Stimulated activated naive CD8-positive, alpha-beta T cell treated with anti-CD3 and anti-CD28 coated beads, Interleukin-15, Interleukin-2, amounts not matched to agents 100 ng/mL and 50 ng/mL, for 24 hours (primary cell): Measurements from ENCODE around the gene ATP5ME.
"Not testable (repeated sequence)": the region's sequence is repeated elsewhere in the genome, so short reads cannot be mapped to it uniquely, and the experiment has no call there.

Experiments
- H3K27ac Mint-ChIP-seq: one replicate; pipeline ENCODE4 v1.8.0; 2021; ENCODE audit warnings: mild to moderate bottlenecking, mixed read lengths
- H3K27me3 Mint-ChIP-seq: one replicate; pipeline ENCODE4 v1.8.0; 2021; ENCODE audit warnings: mixed read lengths
- H3K36me3 Mint-ChIP-seq: one replicate; pipeline ENCODE4 v1.8.0; 2021; ENCODE audit warnings: low read depth, mixed read lengths
- H3K4me1 Mint-ChIP-seq: one replicate; pipeline ENCODE4 v1.8.0; 2021; ENCODE audit warnings: low read depth, mixed read lengths
- H3K4me3 Mint-ChIP-seq: one replicate; pipeline ENCODE4 v1.8.0; 2021; ENCODE audit warnings: mild to moderate bottlenecking, mixed read lengths
- H3K9me3 Mint-ChIP-seq: one replicate; pipeline ENCODE4 v1.8.0; 2021; ENCODE audit warnings: mixed read lengths

Gene ATP5ME

GRCh38 chr4:669806-670559 is 4.1 kb downstream of the ATP5ME start:
- not testable (repeated sequence) for H3K4me3 Mint-ChIP-seq, H3K27me3 Mint-ChIP-seq, H3K9me3 Mint-ChIP-seq, H3K27ac Mint-ChIP-seq
- peaks cover 27% of the 10 kb centered on the region for H3K36me3 Mint-ChIP-seq
- peaks cover 12% of the 10 kb centered on the region for H3K4me1 Mint-ChIP-seq

GRCh38 chr4:668219-668618 is 5.9 kb downstream of the ATP5ME start:
- Mint-ChIP-seq H3K36me3 (peaks cover 24% of the 10 kb centered on the region), H3K4me1 (peaks cover 17% of the 10 kb centered on the region)
- H3K9me3 Mint-ChIP-seq, H3K27me3 Mint-ChIP-seq, H3K27ac Mint-ChIP-seq, H3K4me3 Mint-ChIP-seq: not testable (repeated sequence)

GRCh38 chr4:667545-667925 is 6.5 kb downstream of the ATP5ME start:
- Mint-ChIP-seq H3K4me1 (peaks cover 12% of the 10 kb centered on the region), H3K4me3 (no peak overlapping the region), H3K36me3 (peaks cover 20% of the 10 kb centered on the region), H3K27me3 (no peaks in the 10 kb centered on the region), H3K9me3 (no peaks in the 10 kb centered on the region), H3K27ac (no peak overlapping the region)

- no peak overlapping the region for H3K4me3 Mint-ChIP-seq
- H3K36me3 Mint-ChIP-seq, result peaks cover 16% of the 10 kb centered on the region
- H3K9me3 Mint-ChIP-seq, result no peaks in the 10 kb centered on the region
- peaks cover 12% of the 10 kb centered on the region for H3K4me1 Mint-ChIP-seq
- H3K27ac Mint-ChIP-seq, result no peak overlapping the region
- H3K27me3 Mint-ChIP-seq, result no peaks in the 10 kb centered on the region
Measured at GRCh38 chr4:666822-667544, 7.1 kb downstream of the ATP5ME start.

GRCh38 chr4:666436-666810 is 7.7 kb downstream of the ATP5ME start:
- H3K4me1 Mint-ChIP-seq, result peaks cover 12% of the 10 kb centered on the region
- no peak overlapping the region for H3K27ac Mint-ChIP-seq
- no peaks in the 10 kb centered on the region for H3K27me3 Mint-ChIP-seq
- no peak overlapping the region for H3K4me3 Mint-ChIP-seq
- H3K9me3 Mint-ChIP-seq, result no peaks in the 10 kb centered on the region
- peaks cover 10% of the 10 kb centered on the region for H3K36me3 Mint-ChIP-seq

GRCh38 chr4:665751-666435 is 8.2 kb downstream of the ATP5ME start:
- H3K4me1 Mint-ChIP-seq, result peaks cover 12% of the 10 kb centered on the region
- H3K27ac Mint-ChIP-seq, result peak overlapping the region; percentile 31
- peaks cover 6% of the 10 kb centered on the region for H3K36me3 Mint-ChIP-seq
- H3K4me3 Mint-ChIP-seq, result no peak overlapping the region
- no peaks in the 10 kb centered on the region for H3K9me3 Mint-ChIP-seq
- no peaks in the 10 kb centered on the region for H3K27me3 Mint-ChIP-seq

GRCh38 chr4:665381-665750 is 8.7 kb downstream of the ATP5ME start:
- Mint-ChIP-seq H3K4me1 (peaks cover 12% of the 10 kb centered on the region), H3K9me3 (no peaks in the 10 kb centered on the region), H3K4me3 (no peak overlapping the region), H3K27me3 (no peaks in the 10 kb centered on the region), H3K27ac (peak overlapping the region; percentile 31), H3K36me3 (peaks cover under 1% of the 10 kb centered on the region)

- Mint-ChIP-seq H3K9me3 (no peaks in the 10 kb centered on the region), H3K4me3 (peak overlapping the region; percentile 81), H3K27me3 (no peaks in the 10 kb centered on the region), H3K4me1 (peaks cover 12% of the 10 kb centered on the region), H3K27ac (peak overlapping the region; percentile 76), H3K36me3 (no peaks in the 10 kb centered on the region)
Measured at GRCh38 chr4:664713-665231, 9.3 kb downstream of the ATP5ME start.

GRCh38 chr4:663438-664428 is 10.3 kb downstream of the ATP5ME start:
- H3K36me3 Mint-ChIP-seq, result no peaks in the 10 kb centered on the region
- H3K4me1 Mint-ChIP-seq, result peaks cover 12% of the 10 kb centered on the region
- no peaks in the 10 kb centered on the region for H3K27me3 Mint-ChIP-seq
- H3K27ac Mint-ChIP-seq, result peak overlapping the region; percentile 76
- H3K9me3 Mint-ChIP-seq, result no peaks in the 10 kb centered on the region
- H3K4me3 Mint-ChIP-seq, result peak overlapping the region; percentile 82

GRCh38 chr4:663046-663437 is 11.0 kb downstream of the ATP5ME start:
- no peaks in the 10 kb centered on the region for H3K9me3 Mint-ChIP-seq
- H3K4me3 Mint-ChIP-seq, result peak overlapping the region; percentile 82
- peaks cover 12% of the 10 kb centered on the region for H3K4me1 Mint-ChIP-seq
- H3K27me3 Mint-ChIP-seq, result no peaks in the 10 kb centered on the region
- no peaks in the 10 kb centered on the region for H3K36me3 Mint-ChIP-seq
- peak overlapping the region; percentile 76 for H3K27ac Mint-ChIP-seq

GRCh38 chr4:661881-662761 is 12.0 kb downstream of the ATP5ME start:
- Mint-ChIP-seq H3K9me3 (no peaks in the 10 kb centered on the region), H3K4me3 (peak overlapping the region; percentile 35), H3K27ac (no peak overlapping the region), H3K27me3 (no peaks in the 10 kb centered on the region), H3K36me3 (no peaks in the 10 kb centered on the region), H3K4me1 (peaks cover 12% of the 10 kb centered on the region)

GRCh38 chr4:661231-661630 is 12.8 kb downstream of the ATP5ME start:
- no peak overlapping the region for H3K27ac Mint-ChIP-seq
- H3K9me3 Mint-ChIP-seq, result no peaks in the 10 kb centered on the region
- no peak overlapping the region for H3K4me3 Mint-ChIP-seq
- H3K36me3 Mint-ChIP-seq, result no peaks in the 10 kb centered on the region
- H3K4me1 Mint-ChIP-seq, result peaks cover 12% of the 10 kb centered on the region
- H3K27me3 Mint-ChIP-seq, result no peaks in the 10 kb centered on the region

GRCh38 chr4:660401-660800 is 13.7 kb downstream of the ATP5ME start:
- no peak overlapping the region for H3K27ac Mint-ChIP-seq
- H3K27me3 Mint-ChIP-seq, result no peaks in the 10 kb centered on the region
- H3K4me3 Mint-ChIP-seq, result no peak overlapping the region
- no peaks in the 10 kb centered on the region for H3K36me3 Mint-ChIP-seq
- peaks cover 11% of the 10 kb centered on the region for H3K4me1 Mint-ChIP-seq
- H3K9me3 Mint-ChIP-seq, result no peaks in the 10 kb centered on the region
